SK-N-SH (cell line): ENCODE measurements around the gene LRP2BP. TPM values are rescaled to one million over a fixed set of nuclear protein-coding genes. Genes with fewer than 3 reads are reported as not detected.

Source experiments
- CTCF ChIA-PET: fragments of 300-600, 350-600 bp; formaldehyde crosslinking; extraction: SDS; loops from one replicate; lab custom pipeline; 2021; lab: Yijun Ruan, JAX
- POLR2A ChIA-PET: fragments of 350-600 bp; sonication (Branson Sonifier 250); formaldehyde crosslinking; extraction: SDS; loops from one replicate; lab custom pipeline; 2020; ENCODE audit warnings: antibody characterized with exemption, inconsistent platforms; lab: Yijun Ruan, JAX
- DNase-seq: peaks from one replicate; pipeline ENCODE4 v3.0.0; 2012
- H2AFZ ChIP-seq: fragments of 200-600 bp; sonication (generic); 2 replicates; pipeline ENCODE4 v1.8.1; 2016; ENCODE audit warnings: antibody characterized with exemption, mild to moderate bottlenecking, low read depth
- H3F3A ChIP-seq: fragments of 200-600 bp; sonication (generic); replicated peaks from 2 replicates; pipeline ENCODE3; 2016; ENCODE audit warnings: antibody characterized with exemption, mild to moderate bottlenecking; ENCODE audit not compliant: insufficient read depth
- H3K27ac ChIP-seq, 2 experiments: fragments of 200-500 bp in 1 of 2; fragments of 200-600 bp in 1 of 2; sonication (Bioruptor generic) in 1 of 2; sonication (generic), shearing (Covaris generic) in 1 of 2; 2 replicates each; pipeline versions ENCODE4 v1.5.1 to v1.6.1; 2014 to 2016; ENCODE audit warnings: low read depth in 2 of 2, inconsistent platforms in 1 of 2, low read length in 1 of 2, mild to moderate bottlenecking in 1 of 2, mixed read lengths in 1 of 2
- H3K27me3 ChIP-seq: fragments of 200-600 bp; sonication (generic), shearing (Covaris generic); 2 replicates; pipeline ENCODE4 v1.6.1; 2016; ENCODE audit warnings: mixed run types; ENCODE audit not compliant: insufficient read depth
- H3K36me3 ChIP-seq, 2 experiments: fragments of 200-500 bp in 1 of 2; fragments of 200-600 bp in 1 of 2; sonication (Bioruptor generic) in 1 of 2; sonication (generic) in 1 of 2; replicated peaks in 1 of 2; 2 replicates each; pipeline versions ENCODE3 to v1.5.1; 2014 to 2016; ENCODE audit warnings: low read length in 1 of 2, mild to moderate bottlenecking in 1 of 2; ENCODE audit not compliant: insufficient read depth in 2 of 2, control insufficient read depth in 1 of 2
- H3K4me1 ChIP-seq, 2 experiments: fragments of 200-500 bp in 1 of 2; fragments of 200-600 bp in 1 of 2; sonication (Bioruptor generic) in 1 of 2; sonication (generic), shearing (Covaris generic) in 1 of 2; 2 replicates each; pipeline versions ENCODE4 v1.5.1 to v1.6.1; 2014 to 2016; ENCODE audit warnings: low read depth in 1 of 2, low read length in 1 of 2, mixed run types in 1 of 2; ENCODE audit not compliant: insufficient read depth in 2 of 2, control insufficient read depth in 1 of 2
- H3K4me2 ChIP-seq: fragments of 200-600 bp; sonication (generic), shearing (Covaris generic); 2 replicates; pipeline ENCODE4 v1.6.1; 2017; ENCODE audit warnings: mixed run types
- H3K4me3 ChIP-seq, 2 experiments: fragments of 200-500 bp in 1 of 2; fragments of 200-600 bp in 1 of 2; sonication (Bioruptor generic) in 1 of 2; sonication (generic), shearing (Covaris generic) in 1 of 2; 2 replicates each; pipeline versions ENCODE4 v1.5.1 to v1.8.1; 2014 to 2016; ENCODE audit warnings: low read depth in 2 of 2, inconsistent platforms in 1 of 2, low read length in 1 of 2, mild to moderate bottlenecking in 1 of 2, mixed read lengths in 1 of 2, moderate library complexity in 1 of 2
- H3K79me2 ChIP-seq: fragments of 200-600 bp; sonication (generic); 2 replicates; pipeline ENCODE4 v1.8.1; 2017; ENCODE audit warnings: mild to moderate bottlenecking; ENCODE audit not compliant: insufficient read depth
- H3K9ac ChIP-seq: fragments of 200-600 bp; sonication (generic); 2 replicates; pipeline ENCODE4 v1.6.1; 2017; ENCODE audit warnings: mixed run types
- H3K9me2 ChIP-seq: fragments of 200-600 bp; sonication (generic); 2 replicates; pipeline ENCODE4 v1.6.1; 2017; ENCODE audit warnings: mixed run types
- H3K9me3 ChIP-seq: fragments of 200-600 bp; sonication (generic); 2 replicates; pipeline ENCODE4 v1.6.1; 2017; ENCODE audit warnings: mixed run types, mild to moderate bottlenecking, moderate library complexity
- H4K20me1 ChIP-seq: fragments of 200-600 bp; sonication (generic); 2 replicates; pipeline ENCODE4 v1.6.1; 2017; ENCODE audit warnings: mild to moderate bottlenecking, mixed run types; ENCODE audit not compliant: insufficient read depth
- FOSL2 ChIP-seq: IDR thresholded peaks from 2 replicates; pipeline ENCODE4 v1.4.0; 2012; ENCODE audit warnings: low read depth, mild to moderate bottlenecking, moderate library complexity, borderline replicate concordance
- FOXJ3 ChIP-seq: sonication (generic); formaldehyde crosslinking; IDR thresholded peaks from 2 replicates; pipeline ENCODE4 v1.5.1; 2020; ENCODE audit warnings: mild to moderate bottlenecking, missing genetic modification reagents
- GABPA ChIP-seq: IDR thresholded peaks from 2 replicates; pipeline ENCODE4 v1.4.0; 2012; ENCODE audit warnings: low read depth, mild to moderate bottlenecking
- GATA2 ChIP-seq: sonication (generic); formaldehyde crosslinking; IDR thresholded peaks from 2 replicates; pipeline ENCODE4 v1.5.0; 2020; ENCODE audit warnings: mild to moderate bottlenecking, missing genetic modification reagents
- JUND ChIP-seq: IDR thresholded peaks from 2 replicates; pipeline ENCODE4 v1.4.0; 2012
- MEF2A ChIP-seq: IDR thresholded peaks from 2 replicates; pipeline ENCODE4 v1.4.0; 2012; ENCODE audit warnings: low read depth, borderline replicate concordance
- NRF1 ChIP-seq: IDR thresholded peaks from 2 replicates; pipeline ENCODE4 v1.6.1; 2012; ENCODE audit warnings: low read depth, mild to moderate bottlenecking, low read length
- PBX3 ChIP-seq: IDR thresholded peaks from 2 replicates; pipeline ENCODE4; 2012
- RFX5 ChIP-seq: IDR thresholded peaks from 2 replicates; pipeline ENCODE4 v1.6.1; 2012; ENCODE audit warnings: mild to moderate bottlenecking, improper control_type of control experiment, low read length
- SIN3A ChIP-seq: IDR thresholded peaks from 2 replicates; pipeline ENCODE4 v1.6.1; 2012; ENCODE audit warnings: low read depth, mild to moderate bottlenecking, low read length, moderate library complexity, borderline replicate concordance
- SMC3 ChIP-seq: IDR thresholded peaks from 2 replicates; pipeline ENCODE4 v1.6.1; 2012; ENCODE audit warnings: low read depth, low read length, improper control_type of control experiment
- TEAD4 ChIP-seq: IDR thresholded peaks from 2 replicates; pipeline ENCODE4 v1.4.0; 2012; ENCODE audit warnings: mild to moderate bottlenecking, borderline replicate concordance; ENCODE audit not compliant: insufficient read depth
- ZBTB33 ChIP-seq: IDR thresholded peaks from 2 replicates; pipeline ENCODE4 v1.4.0; 2012; ENCODE audit warnings: low read depth, borderline replicate concordance
- WGBS: methylation state at CpG from one replicate; pipeline ENCODE4 v1.1.6; 2017; ENCODE audit warnings: low lambda C conversion rate; 5-methylcytosine and 5-hydroxymethylcytosine counted together
- polyA plus RNA-seq, 3 experiments: library from polyadenylated mRNA; depleted of rRNA; stranded (reverse); fragments of >200 nt; gene quantifications; 2 replicates each; pipeline ENCODE4 v1.2.3, GENCODE V29; 2012
- TF ChIP-seq, protein P1 (sequence below): fragments of 150-350 bp; IDR thresholded peaks from 2 replicates; pipeline ENCODE4 v1.6.1; 2016; ENCODE audit warnings: mild to moderate bottlenecking, low read depth, low read length
- TF ChIP-seq, protein P2 (sequence below): fragments of 150-350 bp; IDR thresholded peaks from 2 replicates; pipeline ENCODE4 v1.6.1; 2017; ENCODE audit warnings: antibody characterized with exemption, low read length, low read depth, borderline replicate concordance

Gene LRP2BP
- polyA plus RNA-seq, 1 of the 3 experiments (the other 2 are of a cell fraction): 0.30 TPM

DNA sequence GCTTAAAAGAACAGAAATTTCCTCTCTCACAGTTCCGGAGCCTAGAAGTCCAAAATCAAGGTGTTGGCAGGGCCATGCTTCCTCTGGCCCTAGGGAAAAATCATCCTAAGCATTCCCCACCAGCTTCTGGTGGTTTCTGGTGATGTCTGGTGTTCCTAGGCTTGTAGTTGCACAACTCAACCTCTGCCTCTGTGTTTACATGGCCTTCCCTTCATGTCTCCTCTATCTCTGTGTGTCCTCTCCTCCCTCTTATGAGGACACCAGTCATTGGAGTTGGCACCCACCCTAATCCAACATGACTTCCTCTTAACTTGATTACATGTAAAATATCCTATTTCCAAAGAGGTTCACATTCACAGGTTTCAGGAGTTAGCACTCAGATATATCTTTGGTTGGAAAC lies 15.4 kb downstream of the LRP2BP start:
- CTCF ChIA-PET: interaction anchor here (1.3 kb wide), 1 partner anchor 11 kb away, joined by 4 read pairs; no protein-coding TSS in a partner anchor
- no peaks in the 10 kb centered on the region for H3K27me3 ChIP-seq

DNA sequence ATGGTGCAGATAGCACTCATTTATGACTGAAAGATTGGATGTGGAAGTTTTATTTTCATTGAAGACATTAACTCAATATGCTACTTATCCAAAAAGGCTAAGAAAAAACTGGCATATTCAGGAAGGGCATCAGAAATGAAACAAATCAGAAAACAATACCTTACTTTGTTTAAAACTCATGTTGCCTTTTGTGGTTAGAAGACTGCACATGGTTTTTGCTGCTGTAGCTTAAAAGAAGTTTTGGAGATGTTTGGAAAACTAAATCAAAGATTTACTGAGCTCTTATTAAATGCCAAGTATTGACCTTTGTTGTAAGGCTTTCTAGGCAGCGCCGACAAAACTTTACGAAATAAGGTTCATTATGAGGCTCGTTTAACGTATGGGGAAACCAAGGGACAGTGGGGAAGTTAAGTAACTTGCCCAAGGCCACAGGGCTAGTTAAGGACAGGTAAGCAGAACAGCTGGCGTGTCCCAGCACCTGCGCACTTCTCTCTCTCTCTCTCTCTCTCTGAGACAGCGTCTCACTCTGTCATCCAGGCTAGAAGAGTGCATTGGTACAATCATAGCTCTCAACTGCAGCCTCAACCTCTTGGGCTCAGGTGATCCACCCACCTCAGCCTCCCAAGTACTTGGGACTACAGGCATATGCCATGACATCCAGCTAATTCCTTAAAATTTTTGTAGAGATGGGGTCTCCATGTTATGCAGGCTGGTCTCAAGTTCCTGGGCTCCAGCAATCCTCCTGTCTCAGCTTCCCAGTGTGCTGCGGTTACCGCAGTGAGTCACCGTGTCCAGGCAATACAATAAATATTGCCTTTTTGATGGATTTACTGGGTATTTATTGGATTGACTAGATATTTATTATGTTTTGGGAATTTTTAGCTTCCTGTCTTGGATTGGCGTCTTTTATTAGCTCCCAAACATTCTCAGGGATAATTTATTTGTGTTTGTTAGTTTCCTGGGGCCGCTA lies 16.1 kb downstream of the LRP2BP start:
- Histone ChIP-seq H3K27ac (no peak overlapping the region), H3K9ac (no peak overlapping the region), H3K9me2 (no peaks in the 10 kb centered on the region), H3K9me3 (no peaks in the 10 kb centered on the region), H3K27me3 (no peaks in the 10 kb centered on the region), H3K79me2 (no peaks in the 10 kb centered on the region), H3K4me3 (no peak overlapping the region), H4K20me1 (no peaks in the 10 kb centered on the region), H3K4me2 (no peak overlapping the region)
- 95% methylated on average over 13 of the region's 13 CpGs for WGBS
- CTCF ChIA-PET: interaction anchor here (1.3 kb wide), 1 partner anchor 10 kb away, joined by 4 read pairs; no protein-coding TSS in a partner anchor
- TF ChIP-seq GATA2 (CRISPR knock-in tag) (no peak), TEAD4 (no peak), SIN3A (no peak), PBX3 (no peak), MEF2A (no peak), RFX5 (no peak), JUND (no peak), FOSL2 (no peak), ZBTB33 (no peak), NRF1 (no peak), GABPA (no peak), FOXJ3 (CRISPR knock-in tag) (no peak)
- TF ChIP-seq, protein P1, sequence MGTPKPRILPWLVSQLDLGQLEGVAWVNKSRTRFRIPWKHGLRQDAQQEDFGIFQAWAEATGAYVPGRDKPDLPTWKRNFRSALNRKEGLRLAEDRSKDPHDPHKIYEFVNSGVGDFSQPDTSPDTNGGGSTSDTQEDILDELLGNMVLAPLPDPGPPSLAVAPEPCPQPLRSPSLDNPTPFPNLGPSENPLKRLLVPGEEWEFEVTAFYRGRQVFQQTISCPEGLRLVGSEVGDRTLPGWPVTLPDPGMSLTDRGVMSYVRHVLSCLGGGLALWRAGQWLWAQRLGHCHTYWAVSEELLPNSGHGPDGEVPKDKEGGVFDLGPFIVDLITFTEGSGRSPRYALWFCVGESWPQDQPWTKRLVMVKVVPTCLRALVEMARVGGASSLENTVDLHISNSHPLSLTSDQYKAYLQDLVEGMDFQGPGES: no peak
- TF ChIP-seq, protein P2, sequence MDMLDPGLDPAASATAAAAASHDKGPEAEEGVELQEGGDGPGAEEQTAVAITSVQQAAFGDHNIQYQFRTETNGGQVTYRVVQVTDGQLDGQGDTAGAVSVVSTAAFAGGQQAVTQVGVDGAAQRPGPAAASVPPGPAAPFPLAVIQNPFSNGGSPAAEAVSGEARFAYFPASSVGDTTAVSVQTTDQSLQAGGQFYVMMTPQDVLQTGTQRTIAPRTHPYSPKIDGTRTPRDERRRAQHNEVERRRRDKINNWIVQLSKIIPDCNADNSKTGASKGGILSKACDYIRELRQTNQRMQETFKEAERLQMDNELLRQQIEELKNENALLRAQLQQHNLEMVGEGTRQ: no peak
- TF ChIP-seq, all 33 proteins: peak for 0
- H3K36me3 ChIP-seq: peaks cover 9 to 30% of the 10 kb centered on the region in 2 experiments
- H3F3A ChIP-seq: no peaks in the 10 kb centered on the region
- POLR2A ChIA-PET: interaction anchor here (1.2 kb wide), 1 partner anchor 17 kb away, joined by 5 read pairs; the partner anchor contains the start of gene ANKRD37
- no peaks in the 10 kb centered on the region for H3K4me1 ChIP-seq
- H2AFZ ChIP-seq: no peak overlapping the region
- no peak for DNase-seq

More for the DNA sequence above, 15.4 kb downstream of the LRP2BP start:
- Histone ChIP-seq H3K27ac (no peak overlapping the region), H3K36me3 (peaks cover 9 to 30% of the 10 kb centered on the region in 2 experiments), H3K4me3 (no peak overlapping the region), H3F3A (no peaks in the 10 kb centered on the region), H3K4me2 (no peak overlapping the region), H2AFZ (no peak overlapping the region), H3K4me1 (0 out of 4 replicates have a peak, but pooled peaks cover 0 to 4% of the 10 kb centered on the region in 2 experiments), H3K9me3 (no peaks in the 10 kb centered on the region), H4K20me1 (no peaks in the 10 kb centered on the region), H3K79me2 (no peaks in the 10 kb centered on the region), H3K9me2 (no peaks in the 10 kb centered on the region), H3K9ac (no peak overlapping the region)
- no peak for DNase-seq
- POLR2A ChIA-PET: no interaction called here
- no peak for TF ChIP-seq SMC3
- 85% methylated on average over 1 of the region's 1 CpG for WGBS
